SKM-1 (cell line): ENCODE results near the gene ANKRD31.

ENCODE experiments used
- DNase-seq: peaks from one replicate; lab custom pipeline; 2025; ENCODE audit not compliant: unreplicated experiment; lab: John Stamatoyannopoulos, UW

The ANKRD31 gene

GRCh38 chr5:75043633-75044264, 192.9 kb downstream of the ANKRD31 start:
- DNase-seq = no peak

GRCh38 chr5:75042522-75042921, 194.2 kb downstream of the ANKRD31 start:
- DNase-seq = no peak

- no peak for DNase-seq
These were observed 195.7 kb downstream of the ANKRD31 start for GRCh38 chr5:75040973-75041372.

- DNase-seq = no peak
These were observed 199.6 kb downstream of the ANKRD31 start for GRCh38 chr5:75037106-75037505.

- no peak for DNase-seq
These were observed 202.4 kb downstream of the ANKRD31 start for GRCh38 chr5:75034137-75034739.

GRCh38 chr5:75031366-75031765, 205.3 kb downstream of the ANKRD31 start:
- no peak for DNase-seq

GRCh38 chr5:75028090-75028489, 208.6 kb downstream of the ANKRD31 start:
- no peak for DNase-seq

- no peak for DNase-seq
These were observed 213.1 kb downstream of the ANKRD31 start for GRCh38 chr5:75023368-75024159.

GRCh38 chr5:75021800-75022199, 214.9 kb downstream of the ANKRD31 start:
- no peak for DNase-seq

GRCh38 chr5:75021219-75021618, 215.5 kb downstream of the ANKRD31 start:
- DNase-seq = no peak

- DNase-seq = no peak
These were observed 216.5 kb downstream of the ANKRD31 start for GRCh38 chr5:75020016-75020656.

GRCh38 chr5:75018805-75019587, 217.7 kb downstream of the ANKRD31 start:
- no peak for DNase-seq
